Stimulated activated CD4-positive, alpha-beta T cell treated with anti-CD3 and anti-CD28 coated beads, TNF-alpha, amount 100 ng/mL, for 48 hours (primary cell): ENCODE data around the gene TMC8.
A peak's percentile ranks its signal among the peaks of the same experiment; 100 is the strongest.
"Not testable (repeated sequence)": the region's sequence is repeated elsewhere in the genome, so short reads cannot be mapped to it uniquely, and the experiment has no call there.

ENCODE experiments used
- DNase-seq, 3 donors: peaks; one replicate each; pipeline ENCODE4 v3.0.0-alpha.2; 2020; ENCODE audit warnings: low read depth in 3 of 3

Gene TMC8

DNA sequence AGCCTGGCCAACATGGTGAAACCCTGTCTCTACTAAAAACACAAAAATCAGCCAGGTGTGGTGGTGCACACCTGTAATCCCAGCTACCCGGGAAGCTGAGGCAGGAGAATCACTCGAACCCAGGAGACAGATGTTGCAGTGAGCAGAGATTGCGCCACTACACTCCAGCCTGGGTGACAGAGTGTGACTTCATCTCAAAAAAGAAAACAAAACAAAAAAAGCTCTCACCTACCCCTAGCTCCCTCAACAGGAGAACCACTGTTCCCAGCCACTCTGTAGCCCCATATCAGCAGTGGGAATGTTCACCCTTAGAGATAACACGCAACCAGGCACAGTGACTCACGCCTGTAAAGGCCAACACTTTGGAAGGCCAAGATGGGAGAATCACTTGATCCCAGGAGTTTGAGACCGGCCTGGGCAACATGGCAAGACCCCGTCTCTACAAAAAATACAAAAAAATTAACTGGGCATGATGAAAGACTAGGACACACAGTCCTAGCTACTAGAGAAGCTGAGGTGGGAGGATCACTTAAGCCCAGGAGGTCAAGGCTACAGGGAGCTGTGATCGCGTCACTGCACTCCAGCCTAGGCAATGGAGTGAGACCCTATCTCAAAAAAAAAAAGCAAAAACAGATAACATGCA lies 5.4 kb downstream of the TMC8 start:
- no peak for DNase-seq

DNA sequence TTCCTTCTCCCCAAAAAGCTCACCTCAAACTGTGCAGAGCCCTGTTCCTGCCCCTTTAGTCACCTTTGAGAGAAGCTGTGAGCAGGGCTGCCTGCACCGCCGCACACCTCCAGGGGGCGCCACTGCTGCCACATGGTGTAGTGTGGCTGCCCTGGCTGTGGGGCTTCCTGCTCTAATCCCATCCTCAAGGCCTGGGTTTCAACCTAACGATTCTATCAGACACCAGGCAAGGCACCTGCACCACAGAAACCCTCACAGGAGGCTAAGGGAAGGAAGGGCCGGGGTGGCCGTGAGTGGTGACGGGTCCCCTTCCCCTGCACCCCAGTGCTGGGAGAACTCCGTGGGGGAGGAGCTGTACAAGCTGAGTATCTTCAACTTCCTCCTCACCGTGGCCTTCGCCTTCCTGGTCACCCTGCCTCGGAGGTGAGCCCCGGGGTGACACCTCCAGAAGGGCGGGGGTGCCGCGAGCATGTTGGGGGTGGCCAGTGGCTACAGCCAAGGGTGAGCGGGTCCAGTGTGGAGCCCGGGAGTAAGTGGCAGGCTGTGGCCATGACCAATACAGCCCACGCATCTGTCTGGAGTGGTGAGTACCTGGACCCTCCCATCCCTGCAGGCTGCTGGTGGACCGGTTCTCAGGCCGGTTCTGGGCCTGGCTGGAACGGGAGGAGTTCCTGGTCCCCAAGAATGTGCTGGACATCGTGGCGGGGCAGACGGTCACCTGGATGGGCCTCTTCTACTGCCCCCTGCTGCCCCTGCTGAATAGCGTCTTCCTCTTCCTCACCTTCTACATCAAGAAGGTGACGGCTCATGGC lies 7.0 kb downstream of the TMC8 start:
- DNase-seq, result no peak

DNA sequence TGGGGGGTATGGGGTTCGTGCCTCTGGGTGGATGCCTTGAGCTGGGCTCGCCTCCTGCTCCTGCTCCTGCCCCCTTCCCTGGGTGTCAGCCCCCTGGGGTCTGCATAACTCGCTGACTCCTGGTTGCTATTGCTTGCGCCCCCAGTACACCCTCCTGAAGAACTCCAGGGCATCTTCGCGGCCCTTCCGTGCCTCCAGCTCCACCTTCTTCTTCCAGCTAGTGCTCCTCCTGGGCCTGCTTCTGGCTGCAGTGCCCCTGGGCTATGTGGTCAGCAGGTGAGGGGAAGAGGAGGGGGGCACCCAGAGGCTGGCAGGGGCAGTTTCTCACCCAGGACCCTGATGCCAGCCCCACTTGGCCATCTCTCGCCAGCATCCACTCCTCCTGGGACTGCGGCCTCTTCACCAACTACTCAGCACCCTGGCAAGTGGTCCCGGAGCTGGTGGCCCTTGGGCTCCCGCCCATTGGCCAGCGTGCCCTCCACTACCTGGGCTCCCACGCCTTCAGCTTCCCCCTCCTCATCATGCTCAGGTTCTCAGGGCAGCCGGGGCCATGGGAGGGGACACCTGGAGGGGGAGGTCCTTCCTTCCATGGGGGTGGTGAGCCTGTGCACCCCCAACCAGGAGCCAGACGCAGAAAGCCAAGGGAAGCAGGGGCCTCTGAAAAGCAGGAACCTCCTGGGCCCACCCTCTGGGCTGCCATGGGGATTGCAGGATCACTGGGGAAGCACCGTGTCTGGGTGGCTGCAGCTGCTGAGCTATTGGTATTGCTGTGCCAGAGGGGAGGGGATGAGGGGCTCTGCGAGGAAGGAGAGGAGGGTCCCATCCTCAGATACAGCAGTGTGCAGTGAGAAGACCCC lies 7.9 kb downstream of the TMC8 start:
- DNase-seq, result no peak

DNA sequence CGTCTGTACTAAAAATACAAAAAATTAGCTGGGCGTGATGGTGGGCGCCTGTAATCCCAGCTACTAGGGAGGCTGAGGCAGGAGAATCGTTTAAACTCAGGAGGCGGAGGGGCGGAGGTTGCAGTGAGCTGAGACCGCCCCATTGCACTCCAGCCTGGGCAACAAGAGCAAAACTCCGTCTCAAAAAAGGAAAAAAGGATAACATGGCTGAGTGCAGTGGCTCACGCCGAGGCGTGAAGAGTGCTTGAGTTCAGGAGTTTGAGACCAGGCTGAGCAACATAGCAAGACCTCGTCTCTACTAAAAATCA lies 9.2 kb downstream of the TMC8 start:
- not testable (repeated sequence) for DNase-seq

DNA sequence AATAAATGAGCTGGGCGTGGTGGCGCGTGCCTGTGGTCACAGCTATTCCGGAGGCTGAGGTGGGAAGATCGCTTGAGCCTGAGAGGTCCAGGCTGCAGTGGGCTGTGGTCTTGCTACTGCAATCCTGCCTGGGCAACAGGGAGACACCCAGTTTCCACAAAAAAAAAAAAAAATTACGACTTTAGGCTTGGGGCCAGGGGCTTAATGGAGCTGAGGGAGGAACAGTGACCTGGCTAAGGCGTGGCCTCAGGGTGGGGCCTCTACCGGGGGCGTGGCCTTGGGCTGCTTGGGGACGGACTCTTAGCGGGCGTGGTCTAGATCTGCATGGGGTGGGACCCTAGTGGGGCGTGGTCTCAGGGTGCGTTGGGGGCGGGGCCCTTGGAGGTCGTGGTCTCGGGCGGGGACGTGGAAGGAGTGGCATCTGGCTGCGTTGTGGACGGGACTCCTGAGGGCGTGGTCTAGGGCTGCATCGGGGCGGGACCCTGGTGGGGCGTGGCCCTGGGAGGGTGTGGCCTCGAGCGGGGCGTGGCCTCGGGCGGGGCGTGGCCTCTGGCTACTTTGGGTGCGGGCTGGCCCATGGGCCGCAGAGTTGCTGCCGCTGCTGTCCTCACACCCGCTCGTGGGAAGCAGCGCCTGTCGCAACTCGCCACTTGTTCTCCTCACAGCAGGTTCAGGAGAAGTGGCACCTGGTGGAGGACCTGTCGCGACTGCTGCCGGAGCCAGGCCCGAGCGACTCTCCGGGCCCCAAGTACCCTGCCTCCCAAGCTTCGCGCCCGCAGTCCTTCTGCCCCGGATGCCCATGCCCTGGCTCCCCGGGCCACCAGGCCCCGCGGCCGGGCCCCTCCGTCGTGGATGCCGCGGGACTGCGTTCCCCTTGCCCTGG lies 9.8 kb downstream of the TMC8 start:
- peak; percentile 95 to 98 (median 98) for DNase-seq

DNA sequence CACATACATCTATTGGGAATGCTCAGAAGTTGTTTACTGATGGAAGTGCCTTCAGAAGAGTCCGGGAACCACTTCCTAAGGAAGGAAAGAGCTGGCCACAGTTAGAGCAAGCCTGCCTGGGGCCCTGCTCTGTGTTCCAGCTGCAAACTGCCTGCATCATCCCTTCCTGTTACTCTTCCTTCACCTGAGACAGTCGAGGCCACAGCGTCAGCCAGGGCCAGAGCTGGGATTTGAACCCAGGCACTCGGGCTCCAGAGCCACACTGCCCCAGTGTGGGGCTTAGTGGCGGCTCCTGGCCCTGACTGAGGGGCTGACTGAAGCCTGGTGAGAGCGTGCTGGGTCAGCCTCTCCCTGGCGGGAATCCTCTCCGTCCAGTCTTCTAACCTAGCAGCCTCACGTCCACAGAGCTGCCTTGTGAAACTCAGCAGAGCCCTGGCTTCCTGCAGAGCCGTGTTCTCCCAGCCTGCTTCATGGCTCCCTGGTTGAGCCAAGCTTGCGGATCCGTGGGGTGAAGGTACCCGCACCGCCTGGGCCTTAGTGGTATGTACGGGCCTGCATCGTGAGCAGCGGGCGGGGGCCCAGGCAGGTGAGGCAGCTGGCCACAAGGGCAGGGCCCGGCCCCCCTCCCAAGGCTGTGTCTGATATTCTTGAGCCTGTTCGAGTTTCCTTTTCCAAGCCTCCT lies 11.0 kb downstream of the TMC8 start:
- no peak for DNase-seq

DNA sequence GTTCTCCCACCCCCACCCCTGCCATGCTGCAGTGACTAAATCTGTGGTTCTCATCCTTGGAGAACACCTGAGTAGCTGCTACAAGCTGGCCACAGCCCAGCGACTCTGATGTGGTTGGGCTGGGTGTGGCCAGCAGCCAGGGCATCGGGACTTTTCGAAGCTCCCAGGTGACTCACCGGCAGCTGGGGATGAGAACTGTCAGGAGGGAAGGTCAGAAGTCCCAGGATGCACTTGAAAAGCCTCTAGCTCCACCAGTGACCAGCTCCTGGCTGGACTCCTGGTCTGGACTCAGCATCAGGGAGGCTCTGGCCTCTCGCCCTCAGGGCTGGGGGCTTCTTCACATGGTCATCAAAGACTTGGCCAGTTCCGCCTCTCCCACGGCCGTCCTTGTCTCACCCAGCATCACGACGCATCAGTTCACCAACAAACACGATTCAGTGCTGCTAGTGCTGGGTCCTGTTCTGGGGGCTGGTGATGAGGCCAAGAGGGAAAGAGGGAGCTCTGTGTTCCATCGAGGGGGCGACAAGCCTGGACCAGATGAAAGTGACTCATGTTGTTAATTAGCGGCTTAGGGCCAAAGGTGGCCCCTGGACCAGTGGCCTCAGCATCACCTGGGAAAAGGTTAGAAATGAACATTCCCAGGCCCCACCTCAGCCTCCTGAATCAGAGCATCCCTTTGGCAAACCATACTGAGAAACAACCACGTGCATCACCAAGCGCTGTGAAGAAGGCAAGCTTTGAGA lies 11.7 kb downstream of the TMC8 start:
- no peak for DNase-seq

DNA sequence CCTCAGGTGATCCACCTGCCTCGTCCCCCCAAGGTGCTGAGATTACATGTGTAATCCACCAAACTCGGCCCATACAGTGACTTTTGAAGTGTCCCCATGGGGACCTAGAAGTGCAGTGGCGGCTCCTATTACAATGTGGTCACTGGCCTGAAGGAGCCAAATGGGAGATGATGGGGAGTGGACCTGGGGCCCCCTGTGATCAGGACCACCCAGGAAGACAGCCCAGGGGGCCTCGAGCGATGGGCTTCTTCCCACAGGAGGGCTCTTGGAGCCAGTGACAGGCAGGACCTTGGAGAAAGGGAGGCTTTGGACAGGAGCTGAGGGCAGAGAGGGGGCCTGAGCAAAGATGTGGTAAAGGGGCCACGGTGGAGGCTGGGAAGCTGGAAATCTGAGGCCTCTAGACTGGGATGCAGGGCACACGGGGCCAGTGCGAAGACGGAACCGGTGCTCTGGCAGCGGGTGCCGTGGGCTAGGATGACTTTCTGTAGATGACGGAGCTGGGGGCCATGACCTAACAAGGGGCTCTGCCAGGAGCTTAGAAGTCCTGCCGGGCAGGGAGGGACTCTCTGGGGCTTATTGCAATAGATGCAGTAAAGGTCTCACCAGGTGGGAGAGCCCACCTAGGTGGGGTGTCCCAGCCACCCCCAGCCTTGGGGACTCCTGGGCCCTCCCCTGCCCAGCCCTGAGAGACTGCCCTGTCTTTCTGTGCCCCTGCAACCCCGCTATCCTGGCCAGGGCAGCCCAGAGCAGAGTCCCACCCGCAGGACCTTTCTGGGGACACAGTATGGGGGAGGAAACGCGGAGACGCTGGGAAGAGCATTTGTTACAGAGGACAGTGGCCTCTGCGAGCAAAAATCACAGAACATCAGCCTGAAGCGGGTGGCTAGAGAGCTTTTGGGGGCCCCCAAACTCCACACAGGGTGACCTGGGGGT lies 12.9 kb downstream of the TMC8 start:
- DNase-seq, result no peak

DNA sequence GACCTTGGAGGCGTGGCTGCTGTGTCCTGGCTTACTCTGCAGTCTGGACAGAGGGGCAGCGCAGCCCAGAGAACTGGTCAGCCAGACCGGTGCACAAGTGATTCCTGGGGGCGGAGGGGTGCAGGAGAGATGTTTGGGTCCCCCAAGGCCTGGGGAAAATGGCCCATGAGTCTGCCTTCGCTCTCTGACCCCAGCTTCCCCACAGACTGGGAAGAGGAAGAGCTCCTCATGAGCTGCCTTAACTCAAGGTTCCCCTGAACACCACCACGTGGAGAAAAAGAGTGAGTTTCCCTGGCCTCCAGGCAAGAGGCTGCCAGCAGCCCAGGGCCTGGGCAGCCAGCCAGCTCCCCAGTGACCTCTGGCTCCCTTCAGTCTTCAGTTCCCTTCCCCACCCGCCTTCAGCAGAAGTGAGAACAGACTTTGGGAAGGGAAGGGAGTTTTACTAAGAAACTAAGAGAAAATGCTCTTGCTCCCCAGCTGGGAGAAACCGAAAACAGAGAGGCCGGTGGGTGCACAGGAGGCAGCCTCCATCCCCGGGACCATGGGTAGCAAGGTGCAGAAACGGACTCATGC lies 13.7 kb downstream of the TMC8 start:
- DNase-seq, result no peak

DNA sequence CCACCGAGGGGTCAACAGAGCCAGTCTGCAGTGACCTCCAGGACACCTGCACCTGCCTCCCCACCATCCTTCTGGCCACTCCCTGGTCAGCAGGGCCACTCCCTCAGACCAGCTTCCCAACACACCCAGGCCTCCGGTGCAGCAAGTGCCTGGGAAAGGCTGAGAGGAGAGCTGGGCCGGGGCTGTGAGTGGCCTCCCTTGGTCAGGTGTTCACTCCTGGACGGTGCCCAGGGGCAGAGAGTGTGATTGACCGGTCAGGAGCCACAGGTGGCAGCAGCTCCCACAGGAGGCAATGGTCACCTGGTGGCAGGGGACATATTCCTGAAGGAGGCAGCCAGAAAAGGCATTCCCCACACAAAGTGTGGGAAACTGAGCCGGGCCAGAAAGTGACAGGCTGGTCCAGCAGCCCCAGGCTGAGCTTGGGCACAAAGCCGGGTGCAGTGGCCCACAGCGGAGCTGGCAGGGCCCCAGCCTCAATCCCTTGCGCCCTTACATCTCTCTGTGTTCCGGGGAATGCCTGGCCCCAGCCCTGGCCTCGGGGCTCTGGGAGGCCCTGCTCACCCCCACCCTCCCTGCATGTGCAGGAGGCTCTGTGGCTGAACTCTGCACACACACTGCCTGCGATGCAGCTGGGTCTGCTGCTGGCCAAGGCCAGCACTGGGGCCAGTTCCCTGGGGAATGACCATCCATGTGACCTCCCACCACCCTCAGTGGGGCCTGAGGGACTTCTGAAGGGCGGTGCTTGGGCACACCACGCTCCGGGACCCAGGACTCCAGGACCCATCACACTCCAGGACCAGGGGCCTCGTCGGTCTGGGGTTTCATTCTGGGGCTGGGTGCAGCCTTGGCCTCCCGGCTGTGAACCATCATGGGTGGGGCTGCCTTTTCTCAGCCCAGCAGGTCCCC lies 14.4 kb downstream of the TMC8 start:
- DNase-seq, result no peak

DNA sequence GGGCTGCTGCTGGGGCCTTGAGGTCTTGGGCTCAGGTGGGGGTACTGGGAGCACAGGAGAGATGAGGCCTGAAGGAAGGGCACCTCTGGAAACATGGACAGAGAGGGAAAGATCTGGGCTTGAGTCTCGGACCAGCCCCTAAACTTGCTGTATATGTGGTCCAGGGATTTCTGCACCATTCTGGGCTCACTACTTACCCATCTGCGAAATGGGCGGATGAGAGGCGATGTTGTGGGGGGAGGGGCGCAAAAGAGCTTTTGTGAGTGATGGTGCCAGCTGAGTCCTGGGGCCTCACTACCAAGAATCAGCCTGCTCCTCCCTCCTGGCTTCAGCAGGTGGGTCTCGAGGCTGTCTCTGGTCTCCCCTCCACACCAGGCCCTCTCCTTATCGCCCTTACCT lies 15.9 kb downstream of the TMC8 start:
- DNase-seq, result no peak

DNA sequence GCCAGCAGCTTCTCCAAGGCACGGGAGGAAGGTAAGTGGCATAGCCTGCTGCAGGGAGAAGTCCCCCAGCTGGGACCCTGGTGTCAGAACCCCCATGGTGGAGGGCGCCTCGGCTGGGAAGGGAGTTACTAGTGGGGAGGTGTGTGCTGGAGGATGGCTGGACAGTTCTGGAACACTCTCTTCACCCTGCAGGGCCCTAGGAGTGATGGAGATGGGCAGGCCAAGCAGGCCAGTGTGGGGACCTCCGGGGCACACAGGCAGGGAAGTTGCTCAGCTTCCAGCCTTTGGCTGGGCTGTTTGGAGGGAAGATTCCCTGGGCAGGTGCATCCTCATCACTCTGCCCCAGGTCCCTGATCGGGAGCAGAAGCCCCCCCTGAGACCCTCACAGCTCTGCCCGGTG lies 16.3 kb downstream of the TMC8 start:
- DNase-seq, result no peak

DNA sequence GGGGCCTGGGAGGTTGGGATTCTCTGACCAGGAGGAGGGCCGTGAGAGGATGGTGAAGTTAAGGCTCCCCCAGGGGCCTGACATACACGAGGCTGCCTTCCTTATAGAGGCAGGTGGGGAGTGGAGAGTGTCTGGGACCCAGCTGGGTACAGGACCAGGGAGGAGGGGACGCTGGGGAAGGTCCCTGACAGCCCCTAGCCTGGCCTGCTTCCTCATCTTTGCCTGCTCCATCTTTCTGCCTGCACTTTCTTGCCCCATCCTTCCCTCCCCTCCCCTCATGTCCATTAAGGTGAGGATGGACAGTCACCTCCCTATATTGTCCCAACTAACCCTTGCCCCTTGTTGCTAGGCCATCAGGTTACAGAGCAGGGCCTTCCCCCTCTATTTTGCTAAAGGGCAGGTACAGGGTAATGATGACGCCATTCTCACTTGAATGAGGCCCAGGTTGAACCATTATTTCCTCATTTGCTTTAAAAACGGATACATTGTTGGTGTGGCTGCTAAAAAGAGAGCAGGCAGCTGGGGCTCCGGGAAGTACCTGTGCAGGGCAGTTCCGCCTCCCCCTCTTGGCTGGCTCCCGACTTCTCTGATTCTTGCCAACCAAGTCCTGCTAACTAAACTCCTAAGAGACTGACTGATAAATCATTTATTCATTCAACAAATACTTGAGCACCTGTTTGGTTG lies 16.9 kb downstream of the TMC8 start:
- DNase-seq, result no peak

DNA sequence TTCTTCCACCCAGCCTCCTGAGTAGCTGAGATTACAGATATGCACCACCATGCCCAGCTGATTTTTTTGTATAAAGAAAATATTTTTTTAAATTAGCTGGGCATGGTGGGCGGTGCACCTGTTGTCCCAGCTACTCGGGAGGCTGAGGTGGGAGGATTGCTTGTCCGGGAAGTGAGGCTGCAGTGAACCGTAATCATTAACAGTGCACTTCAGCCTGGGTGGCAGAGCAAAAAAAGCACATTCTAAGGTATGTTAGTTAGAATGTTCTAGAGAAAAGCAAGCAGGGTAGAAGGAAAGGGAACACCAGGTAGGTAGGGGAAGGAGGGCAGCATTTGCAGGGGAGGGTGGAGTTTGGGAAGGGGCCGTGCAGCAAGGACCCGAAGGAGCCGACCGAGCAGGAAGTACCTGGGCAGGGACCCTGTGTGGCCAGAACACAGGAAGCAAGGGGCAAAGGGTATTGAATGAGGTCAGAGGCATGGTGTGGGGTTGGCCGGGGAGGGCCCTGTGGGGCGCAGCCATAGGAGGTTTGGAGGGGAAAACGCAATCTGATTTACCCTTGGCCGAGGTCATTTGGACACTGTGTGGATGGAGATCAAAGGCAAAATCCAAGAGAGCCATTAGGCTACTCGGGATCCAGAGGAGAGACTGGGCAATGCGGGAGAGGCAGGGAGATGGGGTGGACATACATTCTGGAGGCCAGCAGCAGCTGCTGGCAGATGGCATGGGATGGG lies 17.9 kb downstream of the TMC8 start:
- DNase-seq, result no peak

DNA sequence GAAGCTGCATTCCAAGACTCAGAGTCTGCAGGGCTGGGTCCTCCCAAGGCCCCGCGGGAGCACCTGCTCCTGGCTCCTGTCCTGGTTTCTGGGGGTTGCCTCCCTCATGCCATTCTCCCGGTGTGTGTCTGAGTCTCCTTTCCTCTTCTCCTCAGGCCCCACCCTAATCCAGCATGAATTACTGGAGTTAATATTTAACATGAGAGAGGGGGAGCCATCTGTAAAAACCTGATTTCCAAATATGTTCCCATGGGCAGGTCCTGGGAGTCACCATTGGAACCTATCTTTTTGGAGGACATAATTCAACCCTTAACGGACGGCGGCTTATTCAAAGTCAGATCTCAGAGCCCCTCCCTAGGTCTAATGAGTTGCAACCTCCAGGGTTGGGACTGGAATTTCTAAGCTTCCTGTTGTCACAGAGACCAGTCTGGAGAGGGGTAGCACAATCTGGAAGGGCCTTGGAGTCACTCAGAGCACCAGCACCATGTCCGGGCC lies 21.0 kb downstream of the TMC8 start:
- no peak for DNase-seq
